NCI-H2081 (cell line): ENCODE measurements around the gene SMARCA2.

ENCODE experiments used
- DNase-seq, 2 experiments: peaks; one replicate each; lab custom pipeline; 2025; lab: John Stamatoyannopoulos, UW

Gene SMARCA2

DNA sequence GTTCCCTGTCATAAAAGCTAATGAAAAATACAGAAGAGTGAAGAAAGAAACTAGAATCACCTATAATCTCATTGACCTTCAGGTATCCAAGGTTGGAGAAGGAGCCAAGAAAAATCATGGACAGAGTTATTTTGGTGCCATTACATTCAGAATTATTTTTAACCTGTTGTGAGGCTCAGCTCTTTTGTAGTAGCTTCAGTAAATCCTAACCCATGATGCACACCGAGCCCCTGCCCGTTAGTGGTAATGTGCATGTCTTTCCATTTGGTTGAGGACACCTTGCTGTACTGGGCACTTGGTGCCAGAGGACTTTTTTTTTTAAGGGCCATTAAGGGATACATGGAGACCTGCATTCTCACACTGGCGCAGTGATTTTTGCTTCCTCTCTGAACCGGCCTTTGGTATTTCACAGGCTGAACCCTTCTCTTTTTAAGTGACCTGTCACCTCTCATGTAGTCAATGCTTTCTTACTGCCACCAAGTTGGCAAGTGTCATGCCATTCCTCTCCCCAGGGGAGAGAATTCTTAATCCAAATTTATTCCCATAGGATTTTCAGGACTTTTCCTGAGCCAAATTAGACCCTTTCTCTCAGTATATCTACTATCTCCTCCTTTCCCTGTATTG is 125.6 kb downstream of the SMARCA2 start:
- no peak for DNase-seq

DNA sequence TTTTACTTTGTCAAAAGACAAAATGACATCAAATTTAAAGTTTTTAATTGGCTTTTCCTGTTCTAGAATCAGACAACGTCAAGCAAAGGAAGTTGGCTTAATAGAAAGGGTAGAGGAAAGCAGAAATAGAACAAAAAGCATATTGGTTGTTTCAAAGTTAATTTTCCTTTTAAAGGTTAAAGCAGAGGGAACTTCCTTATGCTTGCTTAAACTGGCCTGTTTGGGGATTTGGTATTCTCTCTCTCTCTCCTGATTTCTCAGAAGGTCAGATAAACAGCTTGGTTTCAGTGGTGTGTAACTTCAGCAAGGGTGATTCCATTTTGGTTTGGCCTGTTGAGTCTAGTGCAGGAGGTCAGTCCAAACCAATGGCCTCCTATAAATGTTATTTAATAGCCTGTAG is 127.1 kb downstream of the SMARCA2 start:
- no peak for DNase-seq

DNA sequence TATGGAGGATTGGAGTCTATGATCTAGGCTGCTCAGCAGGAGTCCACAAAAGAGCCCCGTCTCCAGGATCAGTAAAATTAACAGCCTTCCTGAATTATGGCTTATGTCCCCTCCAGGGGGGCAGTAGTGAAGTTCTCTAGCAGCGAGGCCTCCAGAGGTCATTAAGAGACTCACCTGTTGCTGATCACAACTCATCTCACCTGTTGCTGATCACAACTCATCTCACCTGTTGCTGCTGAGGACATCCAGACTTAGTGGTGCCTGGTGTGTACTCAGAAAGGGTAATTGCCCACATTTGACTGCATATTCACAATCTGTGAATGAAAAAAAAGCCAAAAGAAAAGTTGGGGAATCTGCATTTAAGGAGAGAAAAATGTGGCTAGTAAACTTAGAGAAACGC is 129.5 kb downstream of the SMARCA2 start:
- no peak for DNase-seq

DNA sequence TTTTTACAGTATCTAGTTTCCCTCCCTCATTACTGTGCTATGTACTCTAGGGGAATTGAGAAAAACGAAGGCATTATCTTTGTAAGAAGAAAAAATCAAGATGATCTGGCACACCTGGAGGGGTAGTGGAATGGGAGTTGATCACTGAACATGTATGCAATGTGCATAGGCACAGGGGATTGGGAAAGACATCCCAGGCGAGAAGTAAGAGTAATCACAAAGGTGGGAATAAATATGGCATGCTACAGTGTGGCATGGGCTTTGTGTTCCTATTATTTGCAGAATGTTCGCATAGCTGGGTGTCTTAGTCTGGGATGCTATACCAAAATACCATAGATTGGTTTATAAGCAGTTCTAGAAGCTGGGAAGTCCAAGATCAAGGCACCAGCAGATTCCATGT is 130.6 kb downstream of the SMARCA2 start:
- no peak for DNase-seq

DNA sequence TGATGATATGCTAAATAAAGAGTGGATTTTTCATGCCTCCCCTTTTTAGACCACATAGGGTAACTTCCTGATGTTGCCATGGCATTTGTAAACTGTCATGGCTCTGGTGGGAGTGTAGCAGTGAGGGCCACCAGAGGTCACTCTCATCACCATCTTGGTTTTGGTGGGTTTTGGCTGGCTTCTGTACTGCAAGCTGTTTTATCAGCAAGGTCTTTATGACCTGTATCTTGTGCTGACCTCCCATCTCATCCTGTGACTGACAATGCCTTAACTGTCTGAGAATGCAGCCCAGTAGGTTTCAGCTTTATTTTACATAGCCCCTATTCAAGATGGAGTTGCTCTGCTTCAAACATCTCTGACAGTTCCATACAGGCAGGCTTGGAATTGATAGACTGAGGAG is 131.6 kb downstream of the SMARCA2 start:
- peak; percentile 20 to 38 for DNase-seq

DNA sequence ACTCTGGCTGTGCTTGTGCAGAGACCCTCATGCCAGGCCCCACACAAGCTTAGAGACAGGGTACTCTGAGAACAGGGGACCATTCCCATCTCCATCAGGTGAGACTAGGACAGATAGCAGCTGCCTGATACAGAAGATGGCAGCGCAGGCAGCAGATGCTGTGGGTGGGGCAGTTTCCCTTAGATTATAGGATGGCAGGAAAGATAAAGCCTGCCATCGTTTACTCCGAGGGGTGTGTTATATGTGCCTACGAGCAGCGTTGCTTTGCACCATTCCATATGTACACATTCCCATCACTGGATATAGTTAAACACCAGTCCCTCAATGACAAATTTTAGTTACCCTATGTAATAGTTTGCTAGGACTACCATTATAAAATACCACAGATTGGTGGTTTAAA is 135.2 kb downstream of the SMARCA2 start:
- no peak for DNase-seq

DNA sequence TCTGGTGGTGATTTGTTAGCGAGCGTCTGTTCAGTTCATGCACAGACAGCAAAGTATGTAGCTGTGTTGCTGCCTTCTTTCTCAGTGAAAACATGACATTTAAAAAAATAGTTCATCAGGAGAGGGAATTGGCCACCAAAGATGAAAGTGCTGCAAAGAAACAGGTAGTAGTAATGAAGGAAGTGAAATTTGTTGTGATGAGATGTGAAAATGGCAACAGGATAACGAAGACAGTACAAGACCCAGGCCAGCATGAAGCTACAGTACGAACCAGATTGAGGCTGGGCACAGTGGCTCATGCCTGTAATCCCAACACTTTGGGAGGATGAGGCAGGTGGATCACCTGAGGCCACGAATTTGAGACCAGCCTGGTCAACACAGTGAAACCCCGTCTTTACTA is 136.0 kb downstream of the SMARCA2 start:
- DNase-seq: no peak

DNA sequence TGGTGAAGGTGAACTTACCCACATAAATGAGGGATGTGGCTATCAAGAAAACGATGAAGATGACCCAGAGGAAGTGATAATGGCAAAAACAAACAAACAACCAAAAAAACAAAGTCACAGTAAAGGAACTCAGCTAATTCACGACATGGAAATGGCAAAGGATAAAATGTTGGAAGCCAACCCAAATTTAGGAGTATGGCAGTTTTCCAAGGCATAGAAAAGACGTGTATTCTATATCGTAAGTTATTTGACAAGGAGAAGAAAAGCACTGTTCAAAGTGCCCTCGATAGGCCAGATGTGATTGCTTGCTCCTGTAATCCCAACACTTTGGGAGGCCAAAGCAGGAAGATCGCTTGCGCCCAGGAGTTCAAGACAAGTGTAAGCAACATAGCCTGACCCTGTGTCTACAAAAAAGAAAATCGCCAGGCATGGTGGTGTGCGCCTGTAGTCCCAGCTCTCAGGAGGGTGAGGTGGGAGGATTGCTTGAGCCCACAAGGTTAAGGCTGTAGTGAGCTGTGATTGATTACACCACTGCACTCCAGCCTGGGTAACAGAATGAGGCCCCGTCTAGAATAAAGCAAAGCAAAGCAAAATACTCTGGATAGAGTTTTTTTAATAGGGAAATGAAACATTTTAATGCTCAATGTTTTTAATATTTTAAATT is 138.0 kb downstream of the SMARCA2 start:
- DNase-seq: no peak

DNA sequence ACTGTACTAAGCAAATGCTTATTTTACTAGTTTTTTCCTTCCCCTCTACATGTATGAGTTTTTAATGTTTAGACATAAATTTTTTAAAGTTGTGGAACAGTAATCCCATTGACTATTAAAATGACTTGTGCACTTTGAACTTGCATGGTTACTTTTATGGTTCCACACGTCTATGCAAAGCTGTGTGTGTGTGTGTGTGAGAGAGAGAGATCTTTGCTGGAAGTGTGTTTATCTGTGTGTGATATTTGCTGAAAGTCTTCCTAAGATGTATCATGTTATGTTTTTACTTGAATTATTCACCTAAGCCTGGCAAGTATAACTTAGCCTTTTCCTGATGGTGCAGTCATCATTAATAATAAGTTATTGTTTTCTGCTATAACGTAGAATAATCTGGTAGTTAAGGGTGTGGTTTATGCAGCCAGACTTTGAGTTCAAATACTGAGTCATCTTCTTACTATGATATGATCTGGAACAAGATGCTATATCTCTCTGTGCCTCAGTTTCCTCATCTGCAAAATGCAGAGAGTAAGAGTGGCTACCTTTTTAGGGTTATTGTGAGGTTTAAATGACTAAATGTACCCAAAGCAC is 138.6 kb downstream of the SMARCA2 start:
- DNase-seq: no peak

DNA sequence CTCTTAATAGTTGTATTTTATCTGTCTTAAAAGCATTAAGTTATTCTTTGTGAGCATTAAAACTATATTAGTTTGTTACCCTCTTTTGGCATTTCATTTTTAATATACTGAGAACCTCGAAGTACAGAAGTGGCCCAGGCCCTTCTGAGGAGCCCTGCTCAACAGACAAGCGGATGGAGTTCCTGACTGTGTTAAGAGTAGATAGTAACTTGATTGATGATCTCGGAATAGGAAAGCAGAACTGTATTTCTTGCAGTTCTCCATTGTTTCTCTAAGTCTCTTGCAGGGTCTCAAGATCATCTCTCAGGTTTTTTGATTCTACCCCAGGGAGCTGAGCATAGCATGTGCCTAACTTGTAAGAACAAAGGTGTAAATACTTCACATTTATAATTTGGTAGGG is 139.6 kb downstream of the SMARCA2 start:
- DNase-seq: no peak

DNA sequence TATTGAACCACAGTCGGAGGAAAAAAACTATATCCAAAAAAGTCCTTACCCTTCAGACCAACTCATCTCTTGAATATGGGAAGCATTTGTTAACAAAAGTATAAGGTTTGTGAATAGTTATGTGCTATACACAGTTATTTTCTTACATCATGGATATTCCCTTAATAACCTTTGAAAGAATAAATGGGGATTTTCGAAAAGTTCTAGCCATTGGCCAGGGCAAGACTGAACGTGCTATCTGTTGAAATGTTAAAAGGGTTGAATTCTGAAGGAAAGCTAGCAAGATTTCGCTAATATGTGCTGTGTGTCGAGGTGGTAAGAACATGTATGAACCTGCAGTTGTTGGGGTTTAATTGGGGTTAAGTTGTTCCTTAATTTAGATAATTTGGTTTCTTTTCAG is 140.8 kb downstream of the SMARCA2 start:
- no peak for DNase-seq

DNA sequence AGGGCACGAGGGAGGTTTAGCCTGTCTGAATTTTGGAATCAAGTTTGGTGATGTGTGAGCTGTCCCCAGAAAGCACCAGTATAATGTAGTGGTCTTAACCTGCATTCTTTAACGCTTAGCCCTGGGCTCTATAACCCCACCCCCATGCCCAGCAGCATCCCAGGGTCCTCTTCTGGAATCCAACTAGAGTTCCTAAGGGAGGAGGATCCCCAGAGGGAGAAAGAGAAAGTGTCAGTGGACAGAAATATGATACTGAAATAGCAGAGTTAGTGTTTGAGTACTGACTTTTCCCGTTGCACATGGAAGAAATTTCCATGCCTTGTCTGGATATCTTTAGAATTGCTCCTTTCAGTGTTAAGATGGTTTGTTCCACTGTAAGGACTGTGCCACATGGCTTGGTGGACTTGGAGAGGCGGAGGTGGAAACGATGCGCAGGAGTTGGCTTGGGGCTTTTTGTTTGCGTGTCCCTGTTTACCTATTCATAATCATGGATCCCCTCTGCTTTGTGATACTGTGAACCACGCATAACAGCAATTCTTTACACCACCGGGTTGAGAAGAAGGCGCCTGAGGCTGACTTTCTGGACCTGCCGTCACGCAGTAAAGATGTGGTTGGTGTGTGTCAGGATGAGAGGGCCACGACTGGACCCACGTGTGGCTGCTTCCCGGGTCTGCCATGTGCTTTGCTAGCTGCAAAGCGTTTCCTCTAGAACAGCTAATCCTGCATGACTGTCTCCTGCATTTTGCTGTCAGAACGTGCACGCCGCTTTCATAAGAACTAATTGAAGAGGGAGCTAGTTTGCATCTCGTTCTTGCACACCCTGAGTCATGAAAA is 142.3 kb downstream of the SMARCA2 start:
- peak; percentile 56 to 78 for DNase-seq

DNA sequence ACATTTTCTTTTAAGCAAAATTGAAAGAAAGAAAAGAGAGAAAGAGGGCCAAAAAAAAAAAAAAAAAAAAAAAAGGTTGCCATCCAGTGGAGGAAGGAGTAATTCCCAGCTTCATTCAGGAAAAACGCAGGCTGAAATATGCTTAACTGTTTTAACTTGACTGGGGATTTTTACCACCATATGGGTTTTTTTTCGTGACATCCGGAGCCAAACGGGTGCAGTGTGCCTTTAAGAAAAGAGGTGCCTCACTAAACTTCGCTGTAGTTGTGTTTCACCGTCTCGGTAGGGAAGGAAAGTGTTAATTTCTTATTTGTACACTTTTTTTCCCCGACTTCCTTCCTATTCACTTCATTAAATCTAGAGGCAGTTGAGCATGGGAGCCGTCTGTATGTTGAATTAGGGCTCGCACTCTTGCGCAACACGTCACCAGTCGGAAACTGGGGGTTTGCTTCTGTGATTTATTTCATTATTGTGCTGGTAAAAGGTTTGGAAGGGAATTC is 143.0 kb downstream of the SMARCA2 start:
- DNase-seq: peak; percentile 76 to 90

DNA sequence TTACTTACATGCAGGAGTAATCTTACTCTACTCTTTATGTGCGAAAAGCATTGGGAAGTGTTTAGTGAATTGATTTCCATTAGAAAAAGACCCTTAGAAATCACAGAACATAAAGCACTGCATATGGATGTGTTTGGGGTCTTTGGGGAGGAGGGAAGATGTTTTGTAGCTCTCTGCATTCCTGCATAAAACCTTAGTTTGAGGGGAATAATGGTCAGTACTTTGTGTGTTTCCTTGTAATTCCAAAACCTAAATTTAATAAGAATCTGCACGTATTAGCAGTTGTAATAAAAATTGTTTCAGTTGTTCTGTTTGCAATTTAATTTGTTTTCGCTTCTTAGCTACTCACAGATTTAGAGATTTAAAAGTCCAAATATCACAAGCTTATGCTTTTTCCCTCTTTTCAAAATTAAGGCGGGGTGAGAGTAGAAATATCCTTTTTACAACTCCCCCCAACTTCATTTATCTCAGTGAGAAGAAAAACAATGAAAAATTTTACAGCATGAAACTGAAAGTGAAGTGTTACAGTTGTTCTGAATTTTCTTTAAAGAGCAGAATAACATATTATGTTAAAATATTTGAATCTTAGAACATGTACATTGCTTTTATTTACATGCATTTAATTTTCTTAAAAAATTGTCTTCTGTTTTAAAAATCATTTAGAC is 143.8 kb downstream of the SMARCA2 start:
- DNase-seq: no peak

DNA sequence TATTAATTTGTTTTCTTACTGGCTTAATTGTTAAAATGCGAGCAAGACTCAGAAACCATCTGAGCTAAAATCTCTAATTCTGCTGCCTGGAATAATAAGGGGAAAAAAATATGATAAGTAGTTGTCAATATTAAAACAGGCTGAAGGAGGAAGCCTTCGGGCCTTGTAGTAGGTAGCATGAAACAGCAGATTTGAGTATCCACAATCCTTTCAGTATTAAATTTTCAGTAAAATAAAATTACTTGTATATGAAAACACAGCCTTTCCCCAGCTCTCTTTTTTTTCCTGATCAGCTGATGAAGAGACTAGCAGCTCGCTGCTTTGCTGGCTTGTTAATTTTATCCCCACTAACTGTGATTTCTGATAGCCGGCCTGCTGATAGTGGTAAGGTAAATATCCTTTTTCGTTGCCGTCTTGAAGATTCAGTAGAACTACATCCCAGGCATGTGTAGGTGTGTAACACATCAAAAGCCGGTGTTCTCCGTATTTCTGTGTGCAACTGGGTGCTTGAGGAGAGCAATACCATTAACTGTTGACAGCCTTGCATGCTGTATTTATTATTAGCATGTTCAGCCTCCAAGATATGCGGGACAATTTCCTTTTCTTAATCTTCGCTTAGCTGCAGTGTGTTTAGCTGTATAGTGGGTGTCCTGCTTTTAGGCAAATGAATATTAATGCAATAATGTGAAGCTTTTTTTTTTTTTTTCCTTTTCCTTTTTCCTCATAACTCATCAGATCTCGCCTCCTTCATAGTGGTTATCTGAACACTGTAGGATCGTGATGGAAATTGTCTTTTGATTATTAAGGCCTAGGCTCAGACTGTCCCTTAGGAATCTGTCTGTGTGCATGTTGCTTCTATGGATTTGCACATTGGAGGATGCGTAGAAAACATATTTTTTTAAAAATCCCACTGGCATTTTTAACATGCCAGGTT is 144.6 kb downstream of the SMARCA2 start:
- peak in 1 of 2 experiments; percentile 59 for DNase-seq

DNA sequence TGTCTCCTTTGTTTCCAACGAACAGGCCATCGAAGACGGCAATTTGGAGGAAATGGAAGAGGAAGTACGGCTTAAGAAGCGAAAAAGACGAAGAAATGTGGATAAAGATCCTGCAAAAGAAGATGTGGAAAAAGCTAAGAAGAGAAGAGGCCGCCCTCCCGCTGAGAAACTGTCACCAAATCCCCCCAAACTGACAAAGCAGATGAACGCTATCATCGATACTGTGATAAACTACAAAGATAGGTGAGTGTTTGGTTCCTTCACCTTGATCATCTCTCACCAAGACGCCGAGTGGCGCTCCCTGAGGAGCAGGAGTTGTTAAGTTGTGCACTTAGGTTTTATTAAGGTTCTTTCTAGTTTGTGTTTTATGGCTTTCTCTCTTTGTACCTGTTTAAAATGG is 146.5 kb downstream of the SMARCA2 start:
- no peak for DNase-seq

DNA sequence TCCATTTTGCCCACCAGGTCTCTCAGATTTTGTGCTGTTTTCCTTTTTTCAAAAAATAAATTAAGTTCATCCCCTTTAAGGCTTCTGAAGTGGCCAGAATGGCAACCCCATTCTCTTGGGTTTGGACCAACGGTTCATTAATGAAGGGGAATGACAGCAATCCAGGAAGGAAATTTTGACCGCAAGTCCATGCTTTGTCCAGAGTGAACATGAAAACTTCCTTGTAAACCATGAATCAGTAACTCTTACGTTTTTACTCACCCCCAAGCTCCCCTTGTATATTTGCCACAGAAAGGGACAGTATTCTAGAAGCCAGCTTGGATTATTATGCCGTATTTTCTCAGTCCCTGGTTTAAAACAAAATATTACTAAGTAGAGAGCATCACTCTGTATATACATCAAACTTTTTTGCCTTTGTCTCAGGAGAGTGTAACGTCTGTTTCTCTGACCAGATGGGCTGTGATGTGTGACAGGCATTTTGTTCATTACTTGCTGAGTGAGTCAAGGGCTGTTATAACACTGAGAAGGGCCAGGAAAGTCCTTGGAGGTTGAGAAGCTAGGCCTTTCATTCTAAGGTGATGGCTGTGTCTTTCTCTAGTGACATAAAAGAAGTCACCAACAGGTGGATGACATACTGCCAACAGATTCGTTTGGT is 148.2 kb downstream of the SMARCA2 start:
- DNase-seq: no peak

DNA sequence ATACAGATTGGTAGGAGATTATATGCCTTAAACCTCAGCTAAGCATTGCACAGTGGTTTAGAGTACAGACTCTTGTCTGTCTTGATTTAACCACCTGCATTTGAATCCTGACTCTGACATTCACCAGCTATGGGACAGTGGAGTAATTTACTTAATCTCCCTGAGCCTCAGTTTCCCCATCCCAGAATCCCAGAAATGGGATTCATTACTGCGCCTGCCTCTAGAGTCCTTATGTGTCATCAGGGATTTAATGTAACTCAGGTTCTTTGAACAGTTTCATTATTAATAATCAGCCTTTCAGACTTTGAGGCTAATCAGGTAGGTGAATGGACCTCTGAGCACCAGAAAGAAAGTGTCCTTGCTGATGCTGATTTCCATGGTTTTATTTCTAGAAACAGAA is 149.1 kb downstream of the SMARCA2 start:
- no peak for DNase-seq

DNA sequence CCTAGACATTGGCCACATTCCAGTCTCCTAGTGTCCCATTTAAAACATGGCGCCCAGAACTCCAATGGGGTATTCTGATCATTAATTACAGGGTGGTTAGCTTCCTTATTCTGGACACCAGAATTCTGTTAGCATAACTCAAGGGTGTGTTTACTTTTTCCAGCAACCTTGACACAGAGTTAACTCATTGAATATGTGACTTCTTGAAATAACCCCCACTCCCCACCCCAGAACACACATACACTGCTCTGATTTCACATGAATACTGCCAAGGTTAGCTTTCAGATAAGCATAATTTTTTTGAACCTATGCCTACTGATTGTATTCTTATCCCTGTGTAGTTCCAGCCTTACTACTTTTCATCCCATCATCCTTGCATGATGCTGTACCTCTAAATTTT is 151.1 kb downstream of the SMARCA2 start:
- no peak for DNase-seq

DNA sequence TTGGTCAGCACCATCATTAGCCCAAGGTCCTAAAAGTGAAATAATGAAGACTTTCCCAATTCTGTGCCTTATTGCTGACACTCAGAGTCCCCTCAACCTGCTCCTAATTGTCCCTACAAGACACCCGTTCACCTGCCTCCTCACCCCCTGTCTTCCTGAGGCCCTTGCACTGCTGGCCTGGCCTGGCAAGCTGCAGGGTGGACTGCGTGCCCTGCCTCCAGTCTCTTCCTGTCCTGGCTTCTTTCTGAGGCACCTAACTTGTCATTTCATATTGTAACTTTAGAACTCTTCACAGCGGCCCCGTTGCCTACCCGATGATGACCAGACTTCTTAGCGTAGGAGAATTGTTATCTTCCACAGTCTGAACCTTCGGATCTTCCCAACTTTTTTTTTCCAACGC is 153.9 kb downstream of the SMARCA2 start:
- DNase-seq: no peak
